HepG2 (cell line): ENCODE measurements around the gene DDX20. TPM values are rescaled to one million over a fixed set of nuclear protein-coding genes. Genes with fewer than 3 reads are reported as not detected.

Experiments
- ARID4A ChIP-seq: sonication (generic); formaldehyde crosslinking; IDR thresholded peaks from 2 replicates; pipeline ENCODE4 v1.5.0; 2020; ENCODE audit warnings: mild to moderate bottlenecking, missing genetic modification reagents, borderline replicate concordance
- ATM ChIP-seq: fragments of 450-650 bp; IDR thresholded peaks from 2 replicates; pipeline ENCODE4 v1.7.1; 2017; ENCODE audit warnings: mild to moderate bottlenecking, borderline replicate concordance
- CENPT ChIP-seq: sonication (generic); formaldehyde crosslinking; IDR thresholded peaks from 2 replicates; pipeline ENCODE4 v1.8.0; 2022; ENCODE audit warnings: low read depth, mild to moderate bottlenecking, moderate library complexity, missing genetic modification reagents
- FOXM1 ChIP-seq: sonication (generic); formaldehyde crosslinking; IDR thresholded peaks from 2 replicates; pipeline ENCODE4 v1.5.0; 2020; ENCODE audit warnings: missing genetic modification reagents
- GATAD2A ChIP-seq: IDR thresholded peaks from 2 replicates; pipeline ENCODE4 v1.6.1; 2016
- HNRNPL ChIP-seq: fragments of 200-400 bp; formaldehyde crosslinking; IDR thresholded peaks from 2 replicates; pipeline ENCODE4 v1.6.1; 2017; ENCODE audit warnings: mild to moderate bottlenecking, low read depth, low read length
- JDP2 ChIP-seq: sonication (generic); formaldehyde crosslinking; IDR thresholded peaks from 2 replicates; pipeline ENCODE4 v1.8.1; 2022; ENCODE audit warnings: missing genetic modification reagents, borderline replicate concordance
- KDM1A ChIP-seq: IDR thresholded peaks from 2 replicates; pipeline ENCODE4 v1.6.1; 2016; ENCODE audit warnings: missing compliant biosample characterization
- MAF1 ChIP-seq: sonication (generic); formaldehyde crosslinking; IDR thresholded peaks from 2 replicates; pipeline ENCODE4 v1.5.0; 2020; ENCODE audit warnings: missing genetic modification reagents, borderline replicate concordance
- NR1H2 ChIP-seq: sonication (generic); formaldehyde crosslinking; IDR thresholded peaks from 2 replicates; pipeline ENCODE4 v1.8.1; 2022; ENCODE audit warnings: low read depth, missing genetic modification reagents, borderline replicate concordance
- PCBP1 ChIP-seq: fragments of 200-400 bp; formaldehyde crosslinking; IDR thresholded peaks from 2 replicates; pipeline ENCODE4 v1.6.1; 2017; ENCODE audit warnings: mild to moderate bottlenecking, low read depth, low read length, borderline replicate concordance
- SPEN ChIP-seq: sonication (generic); formaldehyde crosslinking; IDR thresholded peaks from 2 replicates; pipeline ENCODE4 v1.5.1; 2020; ENCODE audit warnings: low read depth, mild to moderate bottlenecking, missing genetic modification reagents
- SRY ChIP-seq: sonication (generic); formaldehyde crosslinking; IDR thresholded peaks from 2 replicates; pipeline ENCODE4 v1.8.0; 2022; ENCODE audit warnings: mild to moderate bottlenecking, missing genetic modification reagents
- ZBTB39 ChIP-seq: sonication (generic); formaldehyde crosslinking; IDR thresholded peaks from 2 replicates; pipeline ENCODE4 v1.5.0; 2020; ENCODE audit warnings: missing genetic modification reagents
- ZNF333 ChIP-seq: sonication (generic); formaldehyde crosslinking; IDR thresholded peaks from 2 replicates; pipeline ENCODE4 v1.4.0; 2020; ENCODE audit warnings: mild to moderate bottlenecking, missing genetic modification reagents, borderline replicate concordance
- ZNF589 ChIP-seq: sonication (generic); formaldehyde crosslinking; conservative IDR thresholded peaks from 2 replicates; pipeline ENCODE4 v1.8.0; 2022; ENCODE audit warnings: mild to moderate bottlenecking, moderate library complexity, missing genetic modification reagents
- ZNF615 ChIP-seq: sonication (generic); formaldehyde crosslinking; IDR thresholded peaks from 2 replicates; pipeline ENCODE4 v1.5.0; 2020; ENCODE audit warnings: mild to moderate bottlenecking, missing genetic modification reagents, borderline replicate concordance
- ZNF619 ChIP-seq: sonication (generic); formaldehyde crosslinking; IDR thresholded peaks from 2 replicates; pipeline ENCODE4 v1.4.0; 2020; ENCODE audit warnings: mild to moderate bottlenecking, missing genetic modification reagents
- ZNF709 ChIP-seq: sonication (generic); formaldehyde crosslinking; IDR thresholded peaks from 2 replicates; pipeline ENCODE4 v1.5.0; 2020; ENCODE audit warnings: mild to moderate bottlenecking, missing genetic modification reagents
- ZNF747 ChIP-seq: sonication (generic); formaldehyde crosslinking; IDR thresholded peaks from 2 replicates; pipeline ENCODE4 v1.8.1; 2023; ENCODE audit warnings: missing genetic modification reagents, mild to moderate bottlenecking, borderline replicate concordance
- ZNF775 ChIP-seq: sonication (generic); formaldehyde crosslinking; IDR thresholded peaks from 2 replicates; pipeline ENCODE4 v1.4.0; 2020; ENCODE audit warnings: missing genetic modification reagents, mild to moderate bottlenecking, moderate library complexity, borderline replicate concordance
- ZSCAN21 ChIP-seq: sonication (generic); formaldehyde crosslinking; IDR thresholded peaks from 2 replicates; pipeline ENCODE4 v1.8.0; 2022; ENCODE audit warnings: mild to moderate bottlenecking, missing genetic modification reagents, moderate library complexity, borderline replicate concordance
- polyA plus RNA-seq, 8 experiments: library from polyadenylated mRNA; depleted of rRNA in 3 of 8; stranded (reverse) in 7 of 8; unstranded in 1 of 8; fragments of >200 nt; fragmentation: Illumina TruSeq in 4 of 8; extraction: Trizol in 4 of 8; gene quantifications; 2 replicates each; pipeline versions ENCODE4 v1.2.1 to v1.2.3, GENCODE V29; 2011 to 2016; ENCODE audit warnings: low read depth in 4 of 8, missing spikeins in 1 of 8, mixed read lengths in 1 of 8; ENCODE audit not compliant: insufficient read depth in 1 of 8
- total RNA-seq, 5 experiments: library from RNA; depleted of rRNA; stranded (reverse); fragments of >200 nt; fragmentation: Illumina TruSeq; extraction: Trizol; gene quantifications; 2 replicates each; pipeline ENCODE4 v1.2.3, GENCODE V29; 2016; ENCODE audit warnings: low read depth in 1 of 5
- TF ChIP-seq, protein P1 (sequence below): sonication (generic); formaldehyde crosslinking; IDR thresholded peaks from 2 replicates; pipeline ENCODE4 v1.5.0; 2020; ENCODE audit warnings: missing genetic modification reagents

Gene DDX20
- total and polyA plus RNA-seq, 2 of the 13 experiments (the other 11 are each of a cell fraction or from before 2014, with no cell fraction given): 4.0 to 14.3 TPM

DNA sequence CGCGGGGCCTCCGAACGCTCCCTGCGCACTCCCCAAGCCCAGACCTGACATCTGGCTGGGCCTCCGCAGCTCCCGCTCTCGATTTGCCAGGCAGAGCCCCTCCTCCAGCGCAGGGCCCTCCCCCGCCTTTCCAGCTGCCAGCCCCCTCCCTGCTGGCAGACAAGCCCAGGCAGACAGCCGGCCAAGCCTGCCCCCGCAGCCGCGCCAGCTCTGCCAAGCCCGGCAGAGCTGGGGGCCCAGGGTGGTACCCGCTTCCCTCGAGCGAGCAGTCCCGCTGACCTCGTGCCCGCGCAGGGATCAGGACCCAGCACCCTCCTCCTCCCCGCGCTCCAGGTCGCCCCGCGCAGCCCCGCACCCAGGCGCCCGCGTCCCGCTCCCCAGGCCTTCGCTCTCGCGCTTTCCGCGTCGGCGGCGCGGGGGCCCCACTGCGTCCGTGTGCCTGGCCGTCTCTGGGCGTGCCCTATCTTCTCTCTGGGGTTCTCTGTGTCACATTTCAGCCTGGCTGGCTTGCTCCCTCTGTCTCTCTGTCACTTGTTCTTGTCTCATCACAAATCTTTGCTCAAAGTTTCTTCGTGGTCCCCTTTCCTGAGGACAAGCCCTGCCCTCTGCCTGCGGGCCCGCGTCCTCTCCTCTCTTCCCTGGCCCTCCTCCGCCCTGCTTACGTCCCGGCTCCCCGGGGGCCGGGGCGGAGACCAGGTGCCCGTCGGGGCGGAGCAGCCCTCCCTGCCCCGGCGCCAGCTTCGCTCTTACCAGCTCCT is 17.1 kb upstream of the DDX20 start (continued):
- TF ChIP-seq ZBTB39 (CRISPR knock-in tag): 0 out of 2 replicates have a peak, but pooled peaks have one; percentile 29
- peak; percentile 27; the same call in 1 of the 2 replicates for TF ChIP-seq SRY
- TF ChIP-seq GATAD2A (CRISPR knock-in tag): no peak
- no peak for TF ChIP-seq FOXM1 (CRISPR knock-in tag)
- TF ChIP-seq ZNF747 (CRISPR knock-in tag): 0 out of 2 replicates have a peak, but pooled peaks have one; percentile 57
- TF ChIP-seq ZNF775 (CRISPR knock-in tag): 0 out of 2 replicates have a peak, but pooled peaks have one; percentile 5
- peak; percentile 23; the same call in 1 of the 2 replicates for TF ChIP-seq JDP2 (CRISPR knock-in tag)
- TF ChIP-seq ZNF333 (CRISPR knock-in tag): 0 out of 2 replicates have a peak, but pooled peaks have one; percentile 17
- no peak for TF ChIP-seq ZNF709
- TF ChIP-seq SPEN: no peak
- TF ChIP-seq NR1H2 (CRISPR knock-in tag): peak; percentile 70; the same call in 1 of the 2 replicates
- TF ChIP-seq ATM: no peak
- no peak for TF ChIP-seq CENPT (CRISPR knock-in tag)
- TF ChIP-seq PCBP1: no peak
- no peak for TF ChIP-seq MAF1 (CRISPR knock-in tag)
- no peak for TF ChIP-seq KDM1A
- peak; percentile 88 for TF ChIP-seq HNRNPL
- no peak for TF ChIP-seq ZNF615
- TF ChIP-seq ZNF589 (CRISPR knock-in tag): peak; percentile 70; the same call in 1 of the 2 replicates
- TF ChIP-seq ZNF619 (CRISPR knock-in tag): no peak
- TF ChIP-seq, protein P1, sequence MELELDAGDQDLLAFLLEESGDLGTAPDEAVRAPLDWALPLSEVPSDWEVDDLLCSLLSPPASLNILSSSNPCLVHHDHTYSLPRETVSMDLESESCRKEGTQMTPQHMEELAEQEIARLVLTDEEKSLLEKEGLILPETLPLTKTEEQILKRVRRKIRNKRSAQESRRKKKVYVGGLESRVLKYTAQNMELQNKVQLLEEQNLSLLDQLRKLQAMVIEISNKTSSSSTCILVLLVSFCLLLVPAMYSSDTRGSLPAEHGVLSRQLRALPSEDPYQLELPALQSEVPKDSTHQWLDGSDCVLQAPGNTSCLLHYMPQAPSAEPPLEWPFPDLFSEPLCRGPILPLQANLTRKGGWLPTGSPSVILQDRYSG (CRISPR knock-in tag): no peak
- peak; percentile 22; the same call in 1 of the 2 replicates for TF ChIP-seq ZSCAN21 (CRISPR knock-in tag)
- TF ChIP-seq ARID4A (CRISPR knock-in tag): no peak
